ENCODE results near the gene C19orf38.
A peak's percentile ranks its signal among the peaks of the same experiment; 100 is the strongest.
"Not testable (repeated sequence)": the region's sequence is repeated elsewhere in the genome, so short reads cannot be mapped to it uniquely, and the experiment has no call there.

Gene C19orf38

GRCh38 chr19:10874024-10874423, 25.8 kb downstream of the C19orf38 start:
- peaks cover 0 to 6% (median 0%) of the 10 kb centered on the region in 4 experiments for H3K36me3 ChIP-seq (ENCODE audit: control insufficient read depth in 4 of 4, insufficient read depth in 4 of 4, low read length in 3 of 4)
- no peaks in the 10 kb centered on the region for H3K9me3 ChIP-seq (ENCODE audit: control extremely low read depth in 1 of 5, control insufficient read depth in 4 of 5, insufficient read depth in 2 of 5, low read depth in 1 of 5, low read length in 4 of 5)
- H3K27ac ChIP-seq (ENCODE audit: insufficient read depth in 1 of 2, low read depth in 1 of 2, low read length in 2 of 2, poor library complexity in 1 of 2, severe bottlenecking in 2 of 2), result no peak overlapping the region
- no CpG with 5 or more reads among the region's 1 CpG for WGBS (ENCODE audit: insufficient coverage)
- H3K4me3 ChIP-seq (ENCODE audit: control insufficient read depth in 1 of 7, extremely low read depth in 1 of 7, insufficient read depth in 4 of 7, low read depth in 2 of 7, low read length in 6 of 7), result no peak overlapping the region
- peaks cover 0 to 24% (median 16%) of the 10 kb centered on the region in 4 experiments for H3K4me1 ChIP-seq (ENCODE audit: control extremely low read depth in 1 of 4, control insufficient read depth in 4 of 4, insufficient read depth in 4 of 4, low read length in 3 of 4)
- CTCF ChIA-PET, result interaction anchor here (1.5 kb wide), 1 partner anchor 12 kb away, joined by 5 read pairs; no protein-coding TSS in a partner anchor
- no peak for DNase-seq
- no peaks in the 10 kb centered on the region for H3K27me3 ChIP-seq (replicated peaks in 2 of 5; ENCODE audit: control insufficient read depth in 4 of 5, insufficient read depth in 5 of 5, low read length in 4 of 5)
- POLR2A ChIA-PET, result interaction anchor here (0.6 kb wide), 1 partner anchor 70 kb away, joined by 4 read pairs; no protein-coding TSS in a partner anchor

DNA sequence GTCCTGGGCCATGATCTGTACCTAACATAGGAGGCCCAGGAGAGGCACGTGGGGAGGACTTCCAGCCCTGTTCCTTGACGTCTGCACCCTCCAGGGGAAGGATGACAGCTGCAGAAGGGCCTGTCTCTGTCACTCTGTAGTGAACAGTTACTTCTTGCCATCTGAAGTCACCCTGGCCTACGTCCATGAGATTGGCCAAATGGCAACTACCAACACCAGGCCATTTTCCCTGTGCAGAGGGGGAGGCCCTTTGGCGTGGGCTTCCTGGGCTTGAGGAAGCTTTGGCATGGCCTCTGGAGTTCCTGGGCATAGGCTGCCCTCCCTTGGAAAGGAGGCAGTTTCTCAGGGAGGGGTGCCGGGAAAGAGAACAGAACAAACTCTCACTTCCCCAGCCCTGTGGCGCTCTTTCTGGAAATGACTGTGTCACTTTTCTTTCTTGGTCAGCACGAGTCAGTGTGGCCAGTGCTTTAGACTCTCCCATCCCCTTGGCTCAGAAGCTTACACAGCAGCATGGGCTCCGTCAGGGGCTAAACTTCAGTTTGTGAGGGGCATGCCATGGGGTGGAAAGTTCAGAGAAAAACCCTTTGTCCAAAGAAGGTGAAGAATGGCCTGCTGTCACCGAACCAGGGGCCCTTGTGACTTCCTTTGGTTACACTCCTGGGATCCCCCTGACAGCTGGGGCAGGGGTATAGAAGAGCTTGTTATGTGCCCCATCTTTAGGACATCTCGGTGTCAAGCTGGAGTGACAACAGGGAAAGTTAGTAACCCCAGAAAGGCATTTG, 28.4 kb downstream of the C19orf38 start:
- CTCF ChIA-PET, result interaction anchor here (0.8 to 1.5 kb wide), 3 partner anchors 9 to 165 kb away, joined by 3 read pairs; no protein-coding TSS in a partner anchor
- no peak overlapping the region for H3K27ac ChIP-seq (ENCODE audit: insufficient read depth in 1 of 2, low read depth in 1 of 2, low read length in 2 of 2, poor library complexity in 1 of 2, severe bottlenecking in 2 of 2)

GRCh38 chr19:10877608-10878007, 29.4 kb downstream of the C19orf38 start:
- CTCF ChIA-PET, result interaction anchor here (0.7 to 1.5 kb wide), 4 partner anchors 8 to 41 kb away, joined by 3 to 4 read pairs (median 3); no protein-coding TSS in a partner anchor
- H3K27ac ChIP-seq (ENCODE audit: insufficient read depth in 1 of 2, low read depth in 1 of 2, low read length in 2 of 2, poor library complexity in 1 of 2, severe bottlenecking in 2 of 2), result peak overlapping the region in 1 of 2 experiments; percentile 43
- H3K36me3 ChIP-seq (ENCODE audit: control insufficient read depth in 4 of 4, insufficient read depth in 4 of 4, low read length in 3 of 4), result peaks cover 0 to 12% (median 3%) of the 10 kb centered on the region in 4 experiments
- POLR2A ChIA-PET; H3K4me3 ChIP-seq (ENCODE audit: control insufficient read depth in 1 of 7, extremely low read depth in 1 of 7, insufficient read depth in 4 of 7, low read depth in 2 of 7, low read length in 6 of 7); DNase-seq; H3K27me3 ChIP-seq (replicated peaks in 2 of 5; ENCODE audit: control insufficient read depth in 4 of 5, insufficient read depth in 5 of 5, low read length in 4 of 5); H3K9me3 ChIP-seq (ENCODE audit: control extremely low read depth in 1 of 5, control insufficient read depth in 4 of 5, insufficient read depth in 2 of 5, low read depth in 1 of 5, low read length in 4 of 5): not testable (repeated sequence)
- H3K4me1 ChIP-seq (ENCODE audit: control extremely low read depth in 1 of 4, control insufficient read depth in 4 of 4, insufficient read depth in 4 of 4, low read length in 3 of 4), result peaks cover 0 to 17% (median 10%) of the 10 kb centered on the region in 4 experiments
- 100% methylated on average over 6 of the region's 9 CpGs for WGBS (ENCODE audit: insufficient coverage)

More for the DNA sequence above, 28.4 kb downstream of the C19orf38 start:
- no peak for DNase-seq
- H3K27me3 ChIP-seq (replicated peaks in 2 of 5; ENCODE audit: control insufficient read depth in 4 of 5, insufficient read depth in 5 of 5, low read length in 4 of 5), result no peaks in the 10 kb centered on the region
- peaks cover 0 to 9% (median 2%) of the 10 kb centered on the region in 4 experiments for H3K36me3 ChIP-seq (ENCODE audit: control insufficient read depth in 4 of 4, insufficient read depth in 4 of 4, low read length in 3 of 4)
- H3K4me3 ChIP-seq (ENCODE audit: control insufficient read depth in 1 of 7, extremely low read depth in 1 of 7, insufficient read depth in 4 of 7, low read depth in 2 of 7, low read length in 6 of 7), result no peak overlapping the region
- POLR2A ChIA-PET, result no interaction called here
- H3K9me3 ChIP-seq (ENCODE audit: control extremely low read depth in 1 of 5, control insufficient read depth in 4 of 5, insufficient read depth in 2 of 5, low read depth in 1 of 5, low read length in 4 of 5), result no peaks in the 10 kb centered on the region
- WGBS (ENCODE audit: insufficient coverage), result 77% methylated on average over 9 of the region's 10 CpGs
- peaks cover 0 to 23% (median 13%) of the 10 kb centered on the region in 4 experiments for H3K4me1 ChIP-seq (ENCODE audit: control extremely low read depth in 1 of 4, control insufficient read depth in 4 of 4, insufficient read depth in 4 of 4, low read length in 3 of 4)

- DNase-seq, result peak in 2 of 3 donors; percentile 15 to 24
- Histone ChIP-seq H3K4me3 (ENCODE audit: control insufficient read depth in 1 of 7, extremely low read depth in 1 of 7, insufficient read depth in 4 of 7, low read depth in 2 of 7, low read length in 6 of 7) (no peak overlapping the region), H3K4me1 (ENCODE audit: control extremely low read depth in 1 of 4, control insufficient read depth in 4 of 4, insufficient read depth in 4 of 4, low read length in 3 of 4) (peaks cover 0 to 12% (median 5%) of the 10 kb centered on the region in 4 experiments), H3K27ac (ENCODE audit: insufficient read depth in 1 of 2, low read depth in 1 of 2, low read length in 2 of 2, poor library complexity in 1 of 2, severe bottlenecking in 2 of 2) (peak overlapping the region in 1 of 2 experiments; percentile 43), H3K36me3 (ENCODE audit: control insufficient read depth in 4 of 4, insufficient read depth in 4 of 4, low read length in 3 of 4) (peaks cover 2 to 12% (median 3%) of the 10 kb centered on the region in 4 experiments), H3K9me3 (ENCODE audit: control extremely low read depth in 1 of 5, control insufficient read depth in 4 of 5, insufficient read depth in 2 of 5, low read depth in 1 of 5, low read length in 4 of 5) (no peaks in the 10 kb centered on the region), H3K27me3 (replicated peaks in 2 of 5; ENCODE audit: control insufficient read depth in 4 of 5, insufficient read depth in 5 of 5, low read length in 4 of 5) (no peaks in the 10 kb centered on the region)
- POLR2A ChIA-PET, result no interaction called here
- CTCF ChIA-PET, result interaction anchor here (0.7 to 1.5 kb wide), 4 partner anchors 8 to 40 kb away, joined by 3 to 4 read pairs (median 3); no protein-coding TSS in a partner anchor
- WGBS (ENCODE audit: insufficient coverage), result 93% methylated on average over 3 of the region's 3 CpGs
Measured at GRCh38 chr19:10878253-10878652, 30.0 kb downstream of the C19orf38 start.

DNA sequence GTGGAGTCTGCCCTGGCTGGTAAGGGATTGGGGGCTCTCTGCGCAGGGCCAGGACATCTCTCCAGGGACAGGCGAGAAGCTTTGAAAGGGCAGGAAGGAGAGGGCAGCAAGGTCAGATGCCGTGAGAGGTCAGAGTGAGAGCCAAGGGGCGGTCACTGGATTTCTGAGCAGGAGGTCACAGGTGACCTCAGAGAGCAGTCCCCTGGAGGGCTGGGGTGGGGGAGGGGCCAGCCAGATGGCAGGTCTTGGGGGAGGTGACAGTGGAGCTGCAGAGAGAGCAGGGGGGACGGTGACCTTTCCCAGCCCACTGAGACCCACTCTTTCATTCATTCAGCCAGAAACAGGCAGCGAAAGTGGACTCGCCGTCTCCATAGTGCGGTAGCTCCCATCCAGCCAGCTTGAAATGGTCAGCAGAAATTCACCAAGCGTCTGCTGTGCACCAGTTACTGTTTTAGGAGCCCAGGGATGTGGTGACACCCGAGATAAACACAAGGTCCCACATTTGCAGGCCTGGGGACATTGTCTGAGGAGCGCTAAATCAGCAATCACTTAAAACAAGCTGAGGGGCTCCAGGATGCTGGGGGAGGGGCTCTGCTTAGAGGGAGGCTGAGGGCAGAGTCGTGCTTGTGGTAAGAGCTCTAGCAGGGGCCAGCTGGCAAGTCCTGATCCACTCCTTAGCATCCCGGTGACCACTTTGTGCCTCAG, 33.3 kb downstream of the C19orf38 start:
- CTCF ChIA-PET, result interaction anchor here (0.8 to 2.8 kb wide), 4 partner anchors 9 to 18 kb away, joined by 3 to 11 read pairs (median 5); no protein-coding TSS in a partner anchor

GRCh38 chr19:10882108-10882457, 33.9 kb downstream of the C19orf38 start:
- H3K9me3 ChIP-seq (ENCODE audit: control extremely low read depth in 1 of 5, control insufficient read depth in 4 of 5, insufficient read depth in 2 of 5, low read depth in 1 of 5, low read length in 4 of 5), result no peaks in the 10 kb centered on the region
- H3K4me1 ChIP-seq (ENCODE audit: control extremely low read depth in 1 of 4, control insufficient read depth in 4 of 4, insufficient read depth in 4 of 4, low read length in 3 of 4), result peaks cover 0 to 7% (median 1%) of the 10 kb centered on the region in 4 experiments
- ChIA-PET CTCF (interaction anchor here (0.8 to 2.8 kb wide), 3 partner anchors 14 to 18 kb away, joined by 3 to 11 read pairs (median 3); no protein-coding TSS in a partner anchor), POLR2A (no interaction called here)
- 96% methylated on average over 4 of the region's 9 CpGs for WGBS (ENCODE audit: insufficient coverage)
- H3K36me3 ChIP-seq (ENCODE audit: control insufficient read depth in 4 of 4, insufficient read depth in 4 of 4, low read length in 3 of 4), result peaks cover 2 to 6% (median 3%) of the 10 kb centered on the region in 4 experiments
- H3K27ac ChIP-seq (ENCODE audit: insufficient read depth in 1 of 2, low read depth in 1 of 2, low read length in 2 of 2, poor library complexity in 1 of 2, severe bottlenecking in 2 of 2), result no peak overlapping the region
- DNase-seq, result no peak
- H3K27me3 ChIP-seq (replicated peaks in 2 of 5; ENCODE audit: control insufficient read depth in 4 of 5, insufficient read depth in 5 of 5, low read length in 4 of 5), result no peaks in the 10 kb centered on the region
- no peak overlapping the region for H3K4me3 ChIP-seq (ENCODE audit: control insufficient read depth in 1 of 7, extremely low read depth in 1 of 7, insufficient read depth in 4 of 7, low read depth in 2 of 7, low read length in 6 of 7)

More for the DNA sequence above, 33.3 kb downstream of the C19orf38 start:
- POLR2A ChIA-PET, result no interaction called here
- no peaks in the 10 kb centered on the region for H3K27me3 ChIP-seq (replicated peaks in 2 of 5; ENCODE audit: control insufficient read depth in 4 of 5, insufficient read depth in 5 of 5, low read length in 4 of 5)
- no peak overlapping the region for H3K4me3 ChIP-seq (ENCODE audit: control insufficient read depth in 1 of 7, extremely low read depth in 1 of 7, insufficient read depth in 4 of 7, low read depth in 2 of 7, low read length in 6 of 7)
- no peaks in the 10 kb centered on the region for H3K9me3 ChIP-seq (ENCODE audit: control extremely low read depth in 1 of 5, control insufficient read depth in 4 of 5, insufficient read depth in 2 of 5, low read depth in 1 of 5, low read length in 4 of 5)
- 91% methylated on average over 13 of the region's 14 CpGs for WGBS (ENCODE audit: insufficient coverage)
- H3K36me3 ChIP-seq (ENCODE audit: control insufficient read depth in 4 of 4, insufficient read depth in 4 of 4, low read length in 3 of 4), result peaks cover 2 to 9% (median 3%) of the 10 kb centered on the region in 4 experiments
- H3K27ac ChIP-seq (ENCODE audit: insufficient read depth in 1 of 2, low read depth in 1 of 2, low read length in 2 of 2, poor library complexity in 1 of 2, severe bottlenecking in 2 of 2), result no peak overlapping the region
- peaks cover 0 to 11% (median 3%) of the 10 kb centered on the region in 4 experiments for H3K4me1 ChIP-seq (ENCODE audit: control extremely low read depth in 1 of 4, control insufficient read depth in 4 of 4, insufficient read depth in 4 of 4, low read length in 3 of 4)
- DNase-seq, result no peak
